DMS53 treated with DMSO at 0.1 percent for 48 hours (cell line): ENCODE data around the gene LTB.

Experiments used
- DNase-seq: peaks from one replicate; lab custom pipeline; 2025; ENCODE audit not compliant: unreplicated experiment; lab: John Stamatoyannopoulos, UW

The LTB gene

GRCh38 chr6:31582230-31582643 lies at the start of gene LTB:
Gene LTB, minus strand, starts transcription at chr6:31582424. Its CDS starts 7 bp downstream, at chr6:31582417.
- no peak for DNase-seq

- no peak for DNase-seq
Observed at GRCh38 chr6:31631681-31632278, 49.6 kb upstream of the LTB start.

- no peak for DNase-seq
Observed at GRCh38 chr6:31631209-31631608, 49.0 kb upstream of the LTB start.

- no peak for DNase-seq
Observed at GRCh38 chr6:31630177-31630934, 48.1 kb upstream of the LTB start.

DNA sequence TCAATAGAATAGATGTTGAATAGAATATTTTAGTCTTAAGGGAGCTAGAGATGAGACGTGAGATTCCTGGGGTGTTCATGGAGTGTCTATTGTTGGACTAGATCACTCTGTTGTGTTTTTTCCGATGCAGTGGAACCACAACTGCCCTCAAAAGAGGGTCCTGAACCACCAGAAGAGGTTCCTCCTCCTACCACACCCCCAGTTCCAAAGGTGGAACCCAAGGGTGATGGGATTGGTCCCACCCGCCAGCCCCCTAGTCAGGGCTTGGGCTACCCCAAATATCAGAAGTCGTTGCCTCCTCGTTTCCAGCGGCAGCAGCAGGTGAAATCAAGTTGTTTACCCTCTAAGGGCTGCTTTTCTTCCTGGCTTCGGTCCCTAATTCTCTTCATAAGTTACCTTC lies 46.8 kb upstream of the LTB start:
- DNase-seq, result no peak

DNA sequence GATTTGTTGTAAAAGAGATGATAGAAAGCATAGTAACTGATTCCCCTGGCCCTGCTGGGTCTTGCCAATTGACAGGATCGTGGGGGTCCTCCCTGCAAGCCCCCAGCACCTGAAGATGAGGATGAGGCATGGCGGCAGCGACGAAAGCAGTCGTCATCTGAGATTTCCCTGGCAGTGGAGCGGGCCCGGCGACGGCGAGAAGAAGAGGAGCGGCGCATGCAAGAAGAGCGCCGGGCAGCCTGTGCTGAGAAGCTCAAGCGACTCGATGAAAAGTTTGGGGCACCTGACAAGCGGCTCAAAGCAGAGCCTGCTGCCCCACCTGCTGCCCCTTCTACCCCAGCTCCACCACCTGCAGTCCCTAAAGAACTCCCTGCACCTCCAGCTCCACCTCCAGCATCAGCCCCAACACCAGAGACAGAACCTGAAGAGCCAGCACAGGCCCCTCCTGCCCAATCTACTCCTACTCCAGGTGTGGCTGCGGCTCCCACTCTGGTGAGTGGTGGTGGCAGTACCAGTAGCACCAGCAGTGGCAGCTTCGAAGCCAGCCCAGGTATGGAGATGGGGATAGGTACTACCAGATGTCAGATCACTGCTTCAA lies 45.6 kb upstream of the LTB start:
- no peak for DNase-seq

DNA sequence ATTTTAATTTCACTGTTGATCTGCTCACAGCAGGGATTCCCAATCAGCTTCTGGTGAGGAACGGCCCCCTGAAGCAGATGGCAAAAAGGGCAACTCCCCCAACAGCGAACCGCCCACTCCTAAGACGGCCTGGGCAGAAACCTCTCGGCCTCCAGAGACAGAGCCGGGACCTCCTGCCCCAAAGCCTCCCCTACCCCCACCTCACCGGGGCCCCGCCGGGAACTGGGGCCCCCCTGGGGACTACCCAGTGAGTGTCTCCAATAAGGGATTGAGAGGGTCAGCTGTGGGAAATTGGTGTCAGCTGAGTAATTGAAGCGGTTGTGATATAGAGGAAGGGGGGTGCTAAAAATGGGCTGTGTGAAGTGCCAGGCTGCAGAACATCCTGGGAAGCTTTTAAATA lies 44.7 kb upstream of the LTB start:
- DNase-seq, result no peak

GRCh38 chr6:31624070-31624469 lies 41.8 kb upstream of the LTB start:
- DNase-seq, result no peak

GRCh38 chr6:31622684-31623091 lies 40.5 kb upstream of the LTB start:
- DNase-seq, result no peak

DNA sequence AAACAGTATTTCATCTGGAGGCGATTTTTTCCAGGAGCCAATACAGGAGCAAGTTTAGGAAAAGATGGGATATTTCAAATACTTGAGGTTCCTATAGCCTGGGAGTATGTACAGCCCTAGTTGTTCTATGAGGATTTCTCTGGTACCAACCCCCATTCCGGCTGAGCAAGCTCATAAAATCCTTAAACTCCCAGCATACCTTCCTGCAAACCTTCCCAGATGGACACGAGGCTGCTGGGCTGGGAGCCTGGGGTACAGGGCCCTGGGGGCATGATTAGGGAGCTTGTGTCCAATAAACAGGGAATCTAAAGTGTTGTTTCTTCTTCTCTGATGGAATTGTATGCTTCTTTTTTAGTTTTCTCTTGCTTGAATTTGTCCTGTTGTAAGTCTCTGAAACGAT lies 39.8 kb upstream of the LTB start:
- no peak for DNase-seq

DNA sequence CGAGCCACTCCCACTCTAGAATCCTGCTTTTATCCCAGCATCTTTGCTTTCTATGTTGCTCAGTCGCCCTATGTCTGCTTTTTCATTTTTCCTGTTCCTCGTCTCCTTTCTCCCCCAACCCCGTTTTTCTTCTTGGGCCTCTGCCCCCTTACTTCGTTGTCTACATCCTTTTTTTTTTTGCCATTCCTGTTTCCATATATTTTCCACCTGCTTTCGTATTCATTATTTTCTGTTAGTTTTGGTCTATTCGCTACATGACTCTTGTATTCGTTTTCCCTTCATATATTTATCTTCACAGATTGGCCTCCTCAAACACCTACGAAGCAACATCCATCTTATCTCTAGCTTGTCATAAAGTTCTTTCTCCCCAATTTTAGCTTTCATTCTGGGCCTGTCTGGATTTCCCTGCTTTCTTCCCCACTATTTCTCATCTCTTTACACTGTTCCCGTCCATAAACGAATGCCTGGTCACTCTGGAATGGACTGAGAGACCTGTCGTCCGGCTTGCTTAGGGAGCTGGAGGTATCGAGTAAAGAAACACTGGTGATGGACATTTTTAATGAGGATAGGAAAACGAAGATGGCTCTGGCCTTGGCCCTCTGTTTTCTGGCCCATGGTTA lies 39.2 kb upstream of the LTB start:
- DNase-seq, result no peak

DNA sequence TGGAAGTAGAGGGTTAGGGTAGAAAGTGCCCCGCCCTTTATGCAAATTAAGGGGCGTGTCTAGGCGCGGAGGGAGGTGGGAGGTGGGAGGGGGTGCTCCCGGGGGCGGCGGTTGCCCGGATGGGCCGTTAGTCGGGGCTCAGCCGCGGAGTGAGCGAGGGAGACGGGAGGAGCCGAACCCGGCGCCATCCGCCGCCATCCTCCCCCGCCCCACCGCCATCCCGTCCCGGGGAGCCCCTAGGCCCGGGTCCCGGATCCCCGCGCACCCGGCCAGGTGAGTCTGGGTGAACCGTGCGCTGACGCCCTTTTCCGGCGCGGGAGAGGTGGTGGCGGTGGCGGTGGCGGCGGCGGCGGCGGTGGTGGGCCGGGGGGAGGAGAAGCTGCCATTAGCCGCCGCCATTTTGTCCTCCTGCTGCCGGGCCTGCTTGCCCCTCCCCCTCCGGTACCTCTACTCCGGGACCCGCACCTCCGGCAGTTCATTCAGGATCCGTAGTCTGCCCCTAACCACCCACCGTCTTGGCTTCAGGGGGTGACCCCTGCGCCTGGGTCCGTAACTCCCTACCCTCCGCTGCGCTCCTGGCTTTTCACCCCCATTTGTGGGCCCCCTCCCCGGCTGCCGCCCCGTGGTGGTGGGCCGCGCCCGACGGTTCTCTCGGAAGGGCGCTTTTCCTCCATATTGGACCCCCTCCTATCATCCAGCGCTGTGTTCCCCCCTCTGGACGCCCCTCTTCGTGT lies 38.5 kb upstream of the LTB start, which contains the start of gene PRRC2A:
TSS of gene PRRC2A (plus strand) at position 130 of the 734 bp plus-strand sequence. CDS start 2,075 bp downstream, outside the sequence.
- DNase-seq, result peak; percentile 35

DNA sequence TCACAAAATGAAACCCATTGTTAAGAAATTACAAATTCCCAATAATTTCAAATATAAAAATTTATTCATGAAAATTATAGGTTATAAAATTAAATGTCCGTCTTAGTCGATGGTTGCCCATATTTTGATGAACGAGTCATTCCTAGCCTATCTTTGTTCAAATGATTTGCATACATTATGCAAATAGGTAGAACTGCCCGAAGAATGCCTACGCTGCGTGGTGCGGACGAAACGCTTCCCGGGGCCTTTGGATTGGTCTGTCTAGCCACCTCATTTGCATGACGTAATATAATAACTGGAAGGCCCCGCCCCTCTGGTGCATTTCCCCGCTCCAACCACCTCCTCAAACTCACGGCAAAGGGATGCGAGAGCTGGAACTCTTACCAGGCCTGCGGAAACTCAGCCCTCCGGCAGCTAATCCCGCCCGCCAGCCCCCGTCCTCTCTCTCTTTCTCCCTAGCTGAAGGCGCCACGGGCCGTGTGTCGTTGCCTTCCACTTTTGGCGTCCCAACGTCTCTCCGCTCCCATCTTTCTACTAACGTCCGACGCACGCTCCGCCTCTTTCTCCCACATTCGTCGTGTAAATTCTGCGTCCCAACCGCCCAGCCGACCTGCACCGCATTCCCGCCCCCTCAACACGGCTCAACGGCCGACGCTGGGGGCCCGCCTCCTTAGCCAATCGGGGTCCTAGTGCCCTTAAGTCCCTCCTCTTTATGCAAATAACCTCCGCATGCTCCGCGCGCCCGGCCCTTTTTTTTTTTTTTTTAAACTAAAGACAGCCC lies 37.8 kb upstream of the LTB start:
- peak; percentile 98 for DNase-seq

GRCh38 chr6:31617010-31617409 lies 34.8 kb upstream of the LTB start:
- no peak for DNase-seq

- no peak for DNase-seq
Observed at GRCh38 chr6:31615748-31616147, 33.5 kb upstream of the LTB start.

- DNase-seq, result no peak
Observed at GRCh38 chr6:31614684-31615578, 32.7 kb upstream of the LTB start, which contains the start of gene AIF1. Gene AIF1, plus strand, starts transcription at chr6:31615234. Its CDS starts 96 bp downstream, at chr6:31615330.

DNA sequence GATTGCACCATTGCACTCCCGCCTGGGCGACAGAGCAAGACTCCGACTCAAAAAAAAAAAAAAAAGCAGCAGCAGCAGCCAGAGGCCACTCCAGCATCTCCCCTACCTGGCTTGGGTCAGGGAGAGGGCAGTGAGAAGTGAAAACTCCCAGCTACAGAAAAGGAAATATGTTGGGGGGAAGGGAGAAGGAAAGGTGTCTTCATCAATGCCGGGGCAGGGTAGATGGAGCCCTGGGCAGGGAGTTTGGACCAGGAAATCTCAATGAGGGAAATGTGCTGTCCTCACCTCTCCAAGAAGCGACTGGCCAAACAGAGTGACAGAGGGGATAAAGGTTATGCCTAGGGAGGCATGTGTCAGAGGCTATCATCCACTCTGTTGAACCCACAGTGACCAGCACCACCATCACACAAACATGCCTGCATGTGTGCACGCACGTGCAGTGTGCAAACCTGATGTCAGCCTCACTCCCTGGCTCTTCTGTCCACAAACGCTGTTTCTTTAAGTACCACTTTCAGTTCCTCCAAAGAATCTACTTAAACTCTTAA lies 31.9 kb upstream of the LTB start:
- no peak for DNase-seq

GRCh38 chr6:31610968-31611367 lies 28.7 kb upstream of the LTB start:
- no peak for DNase-seq
